Measurements from ENCODE around the gene FAM3D. TPM values are rescaled to one million over a fixed set of nuclear protein-coding genes. Genes with fewer than 3 reads are reported as not detected.

Gene FAM3D
- total RNA-seq, 1 donor from 2014 or later = 0.35 TPM

- Mint-ChIP-seq H3K4me1 (peaks cover 56% of the 10 kb centered on the region), H3K4me3 (peak overlapping the region; percentile 76), H3K9me3 (no peaks in the 10 kb centered on the region), H3K36me3 (ENCODE audit: low read depth) (no peaks in the 10 kb centered on the region), H3K27me3 (ENCODE audit: low read depth) (peaks cover 60% of the 10 kb centered on the region), H3K27ac (ENCODE audit: unreplicated experiment) (no peak overlapping the region)
- peak; percentile 67 for DNase-seq (ENCODE audit: low read depth, low spot score)
- TF ChIP-seq CTCF (conservative IDR thresholded peaks at IDR 0.05) = peak; percentile 75
Observed at GRCh38 chr3:58585005-58585786, 81.4 kb downstream of the FAM3D start.

GRCh38 chr3:58584690-58585004 is 81.9 kb downstream of the FAM3D start:
- Mint-ChIP-seq H3K27me3 (ENCODE audit: low read depth) (peaks cover 59% of the 10 kb centered on the region), H3K36me3 (ENCODE audit: low read depth) (no peaks in the 10 kb centered on the region), H3K9me3 (no peaks in the 10 kb centered on the region), H3K4me3 (peak overlapping the region; percentile 76), H3K27ac (ENCODE audit: unreplicated experiment) (no peak overlapping the region), H3K4me1 (peaks cover 60% of the 10 kb centered on the region)
- TF ChIP-seq CTCF (conservative IDR thresholded peaks at IDR 0.05) = no peak
- no peak for DNase-seq (ENCODE audit: low read depth, low spot score)

Other genes starting within 250 kb of the FAM3D start
- 63.5 and 71.4 TPM in 2 replicates for gene PDHB, start 232.9 kb downstream of the FAM3D start, total RNA-seq
- 13.5 and 18.2 TPM in 2 replicates for gene KCTD6, start 174.7 kb downstream of the FAM3D start, total RNA-seq
- 0.98 and 1.0 TPM in 2 replicates for gene ACOX2, start 129.6 kb downstream of the FAM3D start, total RNA-seq
- 1.6 and 2.3 TPM in 2 replicates for gene FAM107A, start 89.4 kb downstream of the FAM3D start, total RNA-seq

All from neural crest cell (in vitro differentiated cells).